H1 (cell line): ENCODE results near the gene ZNG1C.
"Not testable (repeated sequence)": the region's sequence is repeated elsewhere in the genome, so short reads cannot be mapped to it uniquely, and the experiment has no call there.

Source experiments
- CTCF ChIP-seq, 3 experiments: IDR thresholded peaks; 1 replicate in 2 of 3; 2 replicates in 1 of 3; pipeline versions ENCODE4 v1.5.1 to v1.6.1; 2011; ENCODE audit warnings: low read length in 3 of 3, mild to moderate bottlenecking in 3 of 3, inconsistent platforms in 2 of 3, low read depth in 1 of 3, moderate library complexity in 1 of 3; ENCODE audit not compliant: insufficient read depth in 1 of 3; ENCODE audit errors: control extremely low read depth in 1 of 3
- RAD21 ChIP-seq, 2 experiments: IDR thresholded peaks in 1 of 2; conservative IDR thresholded peaks in 1 of 2; 2 replicates each; pipeline ENCODE4 v1.6.1; 2011; ENCODE audit warnings: low read depth in 2 of 2, low read length in 2 of 2, improper control_type of control experiment in 1 of 2, inconsistent platforms in 1 of 2, mild to moderate bottlenecking in 1 of 2, moderate library complexity in 1 of 2
- RFX5 ChIP-seq: IDR thresholded peaks from 2 replicates; pipeline ENCODE4 v1.6.1; 2011; ENCODE audit warnings: low read depth, low read length, improper control_type of control experiment, borderline replicate concordance

- not testable (repeated sequence) for TF ChIP-seq RFX5; RAD21 (IDR thresholded peaks at IDR 0.05 in 1 of 2, conservative IDR thresholded peaks at IDR 0.05 in 1 of 2; ENCODE audit: low read depth in 2 of 2, low read length in 2 of 2); CTCF (IDR thresholded peaks at IDR 0.05; ENCODE audit: control extremely low read depth in 1 of 3, insufficient read depth in 1 of 3, low read depth in 1 of 3, low read length in 3 of 3)
Measured at GRCh38 chr9:68306391-68306964, 64.7 kb downstream of the ZNG1C start.
